HEK293T (cell line): Measurements from ENCODE around the gene RORC.

ENCODE experiments used
- CTCF ChIA-PET: fragments of 350-600 bp; formaldehyde crosslinking; extraction: SDS; loops from one replicate; lab custom pipeline; 2021; ENCODE audit warnings: antibody characterized with exemption, inconsistent platforms; lab: Yijun Ruan, JAX
- POLR2A ChIA-PET: fragments of 350-600 bp; formaldehyde crosslinking; extraction: SDS; loops from one replicate; lab custom pipeline; 2020; ENCODE audit warnings: antibody characterized with exemption, inconsistent platforms; lab: Yijun Ruan, JAX
- DNase-seq: peaks from one replicate; pipeline ENCODE4 v3.0.0; 2012; ENCODE audit warnings: mixed read lengths; ENCODE audit errors: extremely low spot score
- ARNT ChIP-seq: fragments of 450-650 bp; IDR thresholded peaks from 2 replicates; pipeline ENCODE4 v1.6.1; 2017; ENCODE audit warnings: mild to moderate bottlenecking
- BHLHE40 ChIP-seq: fragments of 450-650 bp; IDR thresholded peaks from 2 replicates; pipeline ENCODE4 v1.6.1; 2016; ENCODE audit warnings: mild to moderate bottlenecking, moderate library complexity, borderline replicate concordance
- CTBP1 ChIP-seq: fragments of 450-650 bp; IDR thresholded peaks from 2 replicates; pipeline ENCODE4 v1.6.1; 2016; ENCODE audit warnings: borderline replicate concordance
- ELF4 ChIP-seq: fragments of 450-650 bp; IDR thresholded peaks from 2 replicates; pipeline ENCODE4 v1.6.1; 2017; ENCODE audit warnings: antibody characterized with exemption
- FOXA1 ChIP-seq: fragments of 450-650 bp; IDR thresholded peaks from 2 replicates; pipeline ENCODE4 v1.6.1; 2016; ENCODE audit warnings: mild to moderate bottlenecking
- FOXK2 ChIP-seq: fragments of 450-650 bp; IDR thresholded peaks from 2 replicates; pipeline ENCODE4 v1.6.1; 2016; ENCODE audit warnings: mild to moderate bottlenecking
- FOXM1 ChIP-seq: fragments of 450-650 bp; IDR thresholded peaks from 2 replicates; pipeline ENCODE4 v1.6.1; 2017; ENCODE audit warnings: mild to moderate bottlenecking, borderline replicate concordance
- HDGF ChIP-seq: fragments of 450-650 bp; IDR thresholded peaks from 2 replicates; pipeline ENCODE4 v1.6.1; 2017; ENCODE audit warnings: antibody characterized with exemption, borderline replicate concordance
- L3MBTL2 ChIP-seq: fragments of 450-650 bp; conservative IDR thresholded peaks from 2 replicates; pipeline ENCODE4 v1.6.1; 2016; ENCODE audit warnings: mild to moderate bottlenecking
- LEF1 ChIP-seq: fragments of 450-650 bp; IDR thresholded peaks from 2 replicates; pipeline ENCODE4 v1.6.1; 2017; ENCODE audit warnings: mild to moderate bottlenecking, borderline replicate concordance
- NFRKB ChIP-seq: fragments of 450-650 bp; IDR thresholded peaks from 2 replicates; pipeline ENCODE4 v1.6.1; 2016; ENCODE audit warnings: mild to moderate bottlenecking, moderate library complexity
- SP1 ChIP-seq: fragments of 450-650 bp; IDR thresholded peaks from 2 replicates; pipeline ENCODE4 v1.6.1; 2017
- SUZ12 ChIP-seq: fragments of 450-650 bp; IDR thresholded peaks from 2 replicates; pipeline ENCODE4 v1.6.1; 2016; ENCODE audit warnings: mild to moderate bottlenecking
- TARDBP ChIP-seq: fragments of 450-650 bp; IDR thresholded peaks from 2 replicates; pipeline ENCODE4 v1.6.1; 2016
- ZNF384 ChIP-seq: fragments of 450-650 bp; IDR thresholded peaks from 2 replicates; pipeline ENCODE4 v1.6.1; 2016
- TF ChIP-seq, protein P1 (sequence below): fragments of 450-650 bp; IDR thresholded peaks from 2 replicates; pipeline ENCODE4 v1.6.1; 2016

RORC gene

DNA sequence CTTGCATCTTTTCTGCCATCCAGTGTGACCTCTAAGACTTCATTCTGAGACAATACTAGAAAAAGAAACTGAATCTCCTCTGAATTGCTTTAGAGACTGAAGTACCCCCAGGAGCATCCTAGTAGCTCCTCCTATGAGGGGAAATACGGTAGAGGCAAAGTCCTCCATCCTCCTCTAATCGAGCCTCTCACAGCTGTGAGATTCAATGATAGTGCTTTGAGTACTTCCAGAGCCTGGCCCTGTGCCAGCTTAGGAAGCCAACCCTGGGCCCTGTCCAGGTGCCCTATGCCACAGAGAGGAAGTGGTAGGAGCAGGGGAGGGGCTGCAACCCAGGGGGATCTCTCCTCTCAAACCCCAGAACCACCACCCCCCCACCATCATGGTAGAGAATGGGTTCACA is 10.7 kb downstream of the RORC start:
- DNase-seq = no peak
- TF ChIP-seq L3MBTL2 = no peak
- TF ChIP-seq ZNF384 = no peak
- no peak for TF ChIP-seq NFRKB
- TF ChIP-seq FOXM1 = no peak
- no peak for TF ChIP-seq LEF1
- no peak for TF ChIP-seq SP1
- TF ChIP-seq HDGF = no peak
- no peak for TF ChIP-seq ARNT
- CTCF ChIA-PET = interaction anchor here (1.0 to 1.1 kb wide), 2 partner anchors 21 to 227 kb away, joined by 3 read pairs; no protein-coding TSS in a partner anchor
- POLR2A ChIA-PET = interaction anchor here (0.6 to 1.2 kb wide), 3 partner anchors 9 to 58 kb away, joined by 3 to 6 read pairs (median 3); partner anchors contain the start of gene MRPL9

DNA sequence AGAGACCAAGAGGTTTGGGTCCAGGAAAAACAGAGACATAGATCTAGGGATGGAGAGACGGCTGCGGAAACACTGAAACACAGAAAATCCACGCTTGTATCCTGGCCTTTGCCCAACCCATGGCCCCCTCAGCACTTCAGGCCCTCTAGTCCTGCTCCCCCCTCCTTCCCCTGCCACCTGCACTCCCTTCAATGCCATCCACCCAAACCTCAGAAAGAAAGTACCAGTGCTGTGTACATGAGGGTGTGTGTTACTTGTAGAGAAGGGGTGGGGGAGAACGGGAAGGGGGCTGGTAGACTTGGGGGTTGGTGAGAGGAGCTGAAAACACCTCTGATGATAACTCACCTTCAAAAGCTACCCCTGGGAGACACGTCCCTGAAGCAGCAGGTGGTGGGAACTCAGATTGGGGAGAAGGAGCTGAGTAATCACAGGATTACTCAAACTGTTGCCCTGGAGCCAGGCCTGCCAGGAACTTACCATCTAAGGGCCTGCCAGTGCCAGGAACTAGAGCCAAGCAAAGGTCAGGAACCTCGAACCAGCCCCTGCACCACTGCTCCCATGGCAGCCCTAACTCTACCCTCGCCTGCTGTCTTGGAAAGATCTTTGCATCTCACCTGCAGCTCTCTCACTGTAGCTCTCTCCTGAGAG is 11.5 kb downstream of the RORC start:
- no peak for DNase-seq
- CTCF ChIA-PET = interaction anchor here (1.0 to 1.1 kb wide), 2 partner anchors 22 to 226 kb away, joined by 3 read pairs; no protein-coding TSS in a partner anchor
- POLR2A ChIA-PET = interaction anchor here (1.0 to 1.2 kb wide), 3 partner anchors 8 to 57 kb away, joined by 3 to 6 read pairs (median 3); partner anchors contain the start of gene MRPL9
- TF ChIP-seq FOXK2 (no peak), TARDBP (no peak), ZNF384 (no peak), SUZ12 (no peak), NFRKB (no peak), CTBP1 (no peak), ELF4 (no peak), SP1 (no peak)
- TF ChIP-seq, protein P1, sequence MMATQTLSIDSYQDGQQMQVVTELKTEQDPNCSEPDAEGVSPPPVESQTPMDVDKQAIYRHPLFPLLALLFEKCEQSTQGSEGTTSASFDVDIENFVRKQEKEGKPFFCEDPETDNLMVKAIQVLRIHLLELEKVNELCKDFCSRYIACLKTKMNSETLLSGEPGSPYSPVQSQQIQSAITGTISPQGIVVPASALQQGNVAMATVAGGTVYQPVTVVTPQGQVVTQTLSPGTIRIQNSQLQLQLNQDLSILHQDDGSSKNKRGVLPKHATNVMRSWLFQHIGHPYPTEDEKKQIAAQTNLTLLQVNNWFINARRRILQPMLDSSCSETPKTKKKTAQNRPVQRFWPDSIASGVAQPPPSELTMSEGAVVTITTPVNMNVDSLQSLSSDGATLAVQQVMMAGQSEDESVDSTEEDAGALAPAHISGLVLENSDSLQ = no peak

DNA sequence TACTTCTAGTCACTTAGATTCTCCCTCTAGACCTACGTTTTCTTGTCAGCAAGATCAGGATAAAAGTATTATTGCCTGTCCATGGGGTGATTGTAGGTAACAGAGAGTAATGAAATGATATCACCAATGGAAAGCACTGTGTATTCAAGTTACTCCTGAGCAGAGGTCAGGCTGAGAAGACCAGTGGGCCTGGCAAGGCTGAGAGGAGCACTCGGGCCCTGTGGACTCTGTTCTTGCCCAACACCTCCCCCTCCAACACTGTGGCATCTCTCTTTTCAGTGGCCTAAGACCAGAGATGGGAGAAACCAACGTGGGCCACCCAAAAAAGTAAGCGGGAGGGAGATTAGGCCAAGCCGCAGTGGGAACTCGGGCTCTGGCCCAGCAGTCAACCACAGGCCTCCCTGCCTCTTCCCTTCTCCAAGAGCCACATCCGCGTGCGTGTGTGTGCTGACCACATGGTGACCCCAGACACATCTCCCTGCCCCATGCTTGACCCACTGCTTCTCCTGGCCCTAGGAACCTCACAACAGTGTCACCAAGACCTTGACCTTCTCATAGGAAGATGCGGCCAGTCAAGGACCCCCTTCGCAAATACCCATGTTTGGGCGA is 12.3 kb downstream of the RORC start:
- no peak for DNase-seq
- TF ChIP-seq ARNT = no peak
- no peak for TF ChIP-seq LEF1
- no peak for TF ChIP-seq FOXM1
- TF ChIP-seq ZNF384 = no peak
- TF ChIP-seq FOXA1 = no peak
- TF ChIP-seq SP1 = no peak
- no peak for TF ChIP-seq SUZ12
- TF ChIP-seq, protein P1 = no peak
- TF ChIP-seq L3MBTL2 = no peak
- TF ChIP-seq CTBP1 = no peak
- no peak for TF ChIP-seq BHLHE40
- TF ChIP-seq TARDBP = no peak
- ChIA-PET POLR2A (no interaction called here), CTCF (no interaction called here)

DNA sequence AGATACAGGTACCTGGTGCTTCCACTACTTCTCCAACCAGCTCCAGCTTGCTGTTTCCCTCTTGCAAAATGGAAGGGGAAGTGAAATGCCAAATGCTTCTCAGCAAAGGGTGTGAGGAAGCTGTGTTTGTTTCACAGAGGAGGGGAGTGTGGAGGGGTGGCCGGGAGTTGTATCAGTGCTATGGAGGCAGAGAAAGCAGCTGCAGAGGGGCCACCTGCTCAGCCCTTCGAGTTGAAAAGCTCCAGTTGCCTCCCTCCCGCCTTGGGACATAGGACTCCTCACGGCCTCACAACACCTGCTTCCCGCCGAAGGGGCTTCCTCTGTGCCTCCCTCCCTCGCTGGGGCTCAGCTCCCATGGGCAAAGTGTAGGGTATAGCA is 14.3 kb downstream of the RORC start:
- ChIA-PET POLR2A (no interaction called here), CTCF (interaction anchor here (0.6 kb wide), 1 partner anchor 64 kb away, joined by 3 read pairs; no protein-coding TSS in a partner anchor)
- DNase-seq = no peak
- no peak for TF ChIP-seq ZNF384
- no peak for TF ChIP-seq NFRKB
- no peak for TF ChIP-seq ELF4
- no peak for TF ChIP-seq LEF1
- TF ChIP-seq FOXM1 = no peak
- TF ChIP-seq SUZ12 = no peak
- no peak for TF ChIP-seq FOXA1
- no peak for TF ChIP-seq FOXK2
- no peak for TF ChIP-seq ARNT

DNA sequence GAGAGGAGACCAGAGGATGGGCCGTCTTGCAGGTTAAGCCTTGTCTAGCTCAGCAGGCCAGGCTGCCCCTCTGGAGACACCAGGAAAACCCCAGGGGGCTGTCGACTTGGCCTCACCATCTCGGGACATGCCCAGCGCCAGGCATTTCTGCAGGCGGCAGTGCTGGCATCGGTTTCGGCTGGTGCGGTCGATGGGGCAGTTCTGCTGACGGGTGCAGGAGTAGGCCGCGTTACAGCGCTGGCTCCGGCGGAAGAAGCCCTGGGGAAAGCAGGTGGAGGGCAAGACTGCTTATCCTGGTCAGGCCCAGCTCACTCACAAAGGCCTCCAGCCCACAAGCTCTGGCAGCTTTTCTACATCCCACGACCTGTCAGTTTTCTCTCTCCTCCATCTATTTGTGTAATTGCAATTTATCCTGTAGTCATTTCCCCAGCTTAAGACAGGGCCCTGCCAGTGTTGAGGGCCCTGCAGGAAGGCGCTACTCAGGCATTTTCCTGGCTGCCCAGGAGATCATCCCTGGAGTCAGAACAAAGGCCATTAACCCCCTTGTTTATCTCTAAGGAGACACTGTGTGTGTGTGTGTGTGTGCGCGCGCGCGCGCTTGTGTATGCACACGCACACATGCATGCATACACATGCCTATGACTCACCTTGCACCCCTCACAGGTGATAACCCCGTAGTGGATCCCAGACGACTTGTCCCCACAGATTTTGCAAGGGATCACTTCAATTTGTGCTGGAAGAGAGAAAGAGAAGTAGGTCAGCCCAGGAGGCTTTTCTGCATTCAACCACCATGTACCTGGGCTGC is 14.9 kb downstream of the RORC start:
- TF ChIP-seq FOXK2 = no peak
- TF ChIP-seq FOXA1 = no peak
- POLR2A ChIA-PET = no interaction called here
- CTCF ChIA-PET = interaction anchor here (0.6 kb wide), 1 partner anchor 38 kb away, joined by 4 read pairs; no protein-coding TSS in a partner anchor
- DNase-seq = no peak

DNA sequence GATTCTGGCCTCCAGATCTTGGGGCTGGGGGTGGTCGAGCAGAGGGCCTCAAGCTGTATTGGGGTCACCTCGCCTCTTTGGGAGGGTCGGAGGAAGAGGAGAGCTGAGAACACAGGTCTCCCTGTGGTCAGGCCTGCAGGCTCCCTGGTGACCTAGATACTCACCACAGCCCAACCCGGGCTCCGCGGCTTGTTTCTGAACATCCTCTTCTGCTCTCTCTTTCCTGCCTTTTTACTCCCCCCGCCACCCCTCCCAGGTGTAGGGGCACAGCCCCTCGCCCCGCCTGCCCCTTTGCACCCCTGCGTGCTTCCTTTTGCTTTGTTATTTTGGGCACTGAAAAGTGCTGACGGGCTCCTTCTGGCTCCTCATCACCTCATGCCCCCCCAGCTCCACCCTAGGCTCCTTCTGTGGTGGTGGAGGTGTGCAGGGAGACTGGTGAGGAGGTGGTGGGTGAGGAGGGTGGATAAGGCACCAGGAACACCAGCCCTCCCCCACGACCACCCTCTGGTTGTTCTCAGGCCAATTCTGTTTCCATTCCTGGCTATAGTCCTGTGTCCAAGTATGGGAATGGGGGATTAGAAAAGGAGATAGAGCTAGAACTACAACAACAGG is 15.8 kb downstream of the RORC start:
- no peak for TF ChIP-seq L3MBTL2
- CTCF ChIA-PET = no interaction called here
- DNase-seq = no peak
- POLR2A ChIA-PET = no interaction called here
